Measurements from ENCODE around the gene MED1.
"Not testable (repeated sequence)": the region's sequence is repeated elsewhere in the genome, so short reads cannot be mapped to it uniquely, and the experiment has no call there.

MED1 gene, protein sequence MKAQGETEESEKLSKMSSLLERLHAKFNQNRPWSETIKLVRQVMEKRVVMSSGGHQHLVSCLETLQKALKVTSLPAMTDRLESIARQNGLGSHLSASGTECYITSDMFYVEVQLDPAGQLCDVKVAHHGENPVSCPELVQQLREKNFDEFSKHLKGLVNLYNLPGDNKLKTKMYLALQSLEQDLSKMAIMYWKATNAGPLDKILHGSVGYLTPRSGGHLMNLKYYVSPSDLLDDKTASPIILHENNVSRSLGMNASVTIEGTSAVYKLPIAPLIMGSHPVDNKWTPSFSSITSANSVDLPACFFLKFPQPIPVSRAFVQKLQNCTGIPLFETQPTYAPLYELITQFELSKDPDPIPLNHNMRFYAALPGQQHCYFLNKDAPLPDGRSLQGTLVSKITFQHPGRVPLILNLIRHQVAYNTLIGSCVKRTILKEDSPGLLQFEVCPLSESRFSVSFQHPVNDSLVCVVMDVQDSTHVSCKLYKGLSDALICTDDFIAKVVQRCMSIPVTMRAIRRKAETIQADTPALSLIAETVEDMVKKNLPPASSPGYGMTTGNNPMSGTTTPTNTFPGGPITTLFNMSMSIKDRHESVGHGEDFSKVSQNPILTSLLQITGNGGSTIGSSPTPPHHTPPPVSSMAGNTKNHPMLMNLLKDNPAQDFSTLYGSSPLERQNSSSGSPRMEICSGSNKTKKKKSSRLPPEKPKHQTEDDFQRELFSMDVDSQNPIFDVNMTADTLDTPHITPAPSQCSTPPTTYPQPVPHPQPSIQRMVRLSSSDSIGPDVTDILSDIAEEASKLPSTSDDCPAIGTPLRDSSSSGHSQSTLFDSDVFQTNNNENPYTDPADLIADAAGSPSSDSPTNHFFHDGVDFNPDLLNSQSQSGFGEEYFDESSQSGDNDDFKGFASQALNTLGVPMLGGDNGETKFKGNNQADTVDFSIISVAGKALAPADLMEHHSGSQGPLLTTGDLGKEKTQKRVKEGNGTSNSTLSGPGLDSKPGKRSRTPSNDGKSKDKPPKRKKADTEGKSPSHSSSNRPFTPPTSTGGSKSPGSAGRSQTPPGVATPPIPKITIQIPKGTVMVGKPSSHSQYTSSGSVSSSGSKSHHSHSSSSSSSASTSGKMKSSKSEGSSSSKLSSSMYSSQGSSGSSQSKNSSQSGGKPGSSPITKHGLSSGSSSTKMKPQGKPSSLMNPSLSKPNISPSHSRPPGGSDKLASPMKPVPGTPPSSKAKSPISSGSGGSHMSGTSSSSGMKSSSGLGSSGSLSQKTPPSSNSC (N-terminal part only)

DNA sequence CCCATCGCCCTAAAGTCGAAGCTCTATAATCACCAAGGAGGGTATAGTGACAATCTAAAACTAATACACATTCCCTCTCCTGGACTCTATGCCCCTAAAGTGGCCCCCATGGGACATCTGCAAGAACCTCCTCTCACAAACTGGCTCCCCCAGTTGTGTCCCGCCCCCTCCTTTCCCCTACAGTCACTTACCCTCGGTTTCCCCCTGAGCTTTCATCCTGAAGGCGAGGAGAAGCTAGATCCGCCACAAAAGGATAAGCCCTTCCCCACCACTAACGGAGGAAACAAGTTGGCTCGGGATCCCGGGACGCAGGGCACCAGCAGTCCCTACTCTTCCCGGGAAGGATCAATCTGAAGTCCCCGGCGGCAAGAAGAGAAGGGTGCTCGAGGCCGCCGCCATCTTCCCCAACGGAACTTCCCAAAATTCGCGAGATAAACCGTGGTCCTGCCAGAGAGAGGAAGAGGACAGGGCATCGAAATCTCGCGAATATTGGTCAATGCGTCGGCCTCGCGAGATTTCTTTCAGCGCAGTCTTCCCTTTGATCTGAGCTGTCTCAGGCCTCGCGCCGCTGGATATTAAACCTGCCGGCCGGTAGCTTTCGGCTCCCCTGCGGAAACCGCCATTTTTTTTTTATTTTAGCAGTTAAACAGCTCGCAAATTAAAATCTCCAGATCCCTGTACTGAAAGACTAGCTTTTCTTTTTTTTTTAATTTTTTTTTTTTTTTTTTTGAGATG, at the start of gene MED1:
MED1 (minus strand) TSS at position 417 of the 735 bp plus-strand sequence; CDS start at position 216, 201 bp downstream.
- Histone ChIP-seq H3K4me3 (ENCODE audit: low read depth in 1 of 2, low read length in 2 of 2) (peak within 1 kb of the TSS; percentile 74 to 93), H3K9ac (ENCODE audit: low read length) (peak within 1 kb of the TSS; percentile 80), H3K9me3 (ENCODE audit: low read length) (no peaks in the 10 kb centered on the region), H3K27ac (ENCODE audit: low read depth, low read length) (peak within 1 kb of the TSS; percentile 93), H3K27me3 (ENCODE audit: control insufficient read depth in 1 of 2, insufficient read depth in 2 of 2, low read length in 2 of 2) (no peaks in the 10 kb centered on the region), H3K36me3 (ENCODE audit: insufficient read depth, low read length) (no peaks in the 10 kb centered on the region), H3K4me1 (ENCODE audit: insufficient read depth, low read length) (peaks cover 5% of the 10 kb centered on the region)

DNA sequence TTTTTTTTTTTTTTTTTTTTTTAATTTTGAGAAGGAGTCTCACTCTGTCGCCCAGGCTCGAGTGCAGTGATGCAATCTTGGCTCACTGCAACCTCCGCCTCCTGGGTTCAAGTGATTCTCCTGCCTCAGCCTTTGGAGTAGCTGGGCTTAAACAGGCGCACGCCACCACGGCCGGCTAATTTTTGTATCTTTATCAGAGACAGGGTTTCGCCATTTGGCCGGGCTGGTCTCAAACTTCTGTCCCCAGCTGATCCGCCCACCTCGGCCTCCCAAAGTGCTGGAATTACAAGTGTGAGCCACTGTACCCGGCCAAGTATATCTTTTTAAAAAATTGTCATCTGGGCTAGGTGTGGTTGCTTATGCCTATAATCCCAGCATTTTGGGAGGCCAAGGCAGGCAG, 45.9 kb upstream of the MED1 start:
- not testable (repeated sequence) for H3K4me1 ChIP-seq (ENCODE audit: insufficient read depth, low read length); H3K4me3 ChIP-seq (ENCODE audit: low read depth in 1 of 2, low read length in 2 of 2); H3K27me3 ChIP-seq (ENCODE audit: control insufficient read depth in 1 of 2, insufficient read depth in 2 of 2, low read length in 2 of 2); H3K27ac ChIP-seq (ENCODE audit: low read depth, low read length); H3K9me3 ChIP-seq (ENCODE audit: low read length); H3K9ac ChIP-seq (ENCODE audit: low read length)
- H3K36me3 ChIP-seq (ENCODE audit: insufficient read depth, low read length), result peaks cover 52% of the 10 kb centered on the region

DNA sequence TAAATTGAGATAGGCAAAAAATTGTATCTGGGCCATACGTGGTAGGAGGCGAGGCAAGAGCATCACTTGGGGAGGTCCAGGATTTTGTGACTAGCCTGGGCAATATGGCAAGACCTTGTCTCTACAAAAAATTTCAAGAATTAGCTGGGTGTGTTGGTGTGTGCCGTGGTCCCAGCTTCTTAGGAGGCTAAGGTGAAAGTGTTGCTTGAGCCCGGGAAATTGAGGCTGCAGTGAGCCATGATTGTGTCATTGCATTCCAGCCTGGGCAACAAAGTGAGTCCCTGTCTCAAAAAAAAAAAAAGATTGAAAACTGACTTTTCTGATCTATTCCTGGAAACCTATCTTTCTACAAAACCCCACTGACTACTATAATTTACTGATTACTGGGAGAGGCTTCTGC, 36.9 kb upstream of the MED1 start:
- Histone ChIP-seq H3K9me3 (ENCODE audit: low read length) (no peaks in the 10 kb centered on the region), H3K27ac (ENCODE audit: low read depth, low read length) (no peak overlapping the region), H3K36me3 (ENCODE audit: insufficient read depth, low read length) (peaks cover 19% of the 10 kb centered on the region), H3K27me3 (ENCODE audit: control insufficient read depth in 1 of 2, insufficient read depth in 2 of 2, low read length in 2 of 2) (no peaks in the 10 kb centered on the region), H3K9ac (ENCODE audit: low read length) (no peak overlapping the region), H3K4me1 (ENCODE audit: insufficient read depth, low read length) (no peaks in the 10 kb centered on the region), H3K4me3 (ENCODE audit: low read depth in 1 of 2, low read length in 2 of 2) (no peak overlapping the region)

DNA sequence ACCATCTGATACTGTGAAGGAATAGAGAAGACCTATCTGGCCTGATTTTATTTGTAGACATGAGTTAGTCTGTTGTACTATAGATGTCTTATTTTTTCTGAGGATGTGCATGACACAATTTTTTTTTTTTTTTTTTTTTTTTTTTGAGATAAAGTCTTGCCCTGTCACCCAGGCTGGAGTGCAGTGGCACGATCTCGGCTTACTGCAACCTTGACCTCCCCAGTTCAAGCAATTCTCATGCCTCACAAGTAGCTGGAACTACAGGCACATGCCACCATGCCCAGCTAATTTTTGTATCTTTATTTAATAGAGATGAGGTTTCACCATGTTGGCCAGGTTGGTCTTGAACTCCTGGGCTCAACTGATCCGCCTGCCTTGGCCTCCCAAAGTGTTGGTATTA, 36.4 kb upstream of the MED1 start:
- H3K9me3 ChIP-seq (ENCODE audit: low read length); H3K27ac ChIP-seq (ENCODE audit: low read depth, low read length); H3K27me3 ChIP-seq (ENCODE audit: control insufficient read depth in 1 of 2, insufficient read depth in 2 of 2, low read length in 2 of 2); H3K4me1 ChIP-seq (ENCODE audit: insufficient read depth, low read length); H3K4me3 ChIP-seq (ENCODE audit: low read depth in 1 of 2, low read length in 2 of 2); H3K9ac ChIP-seq (ENCODE audit: low read length): not testable (repeated sequence)
- peaks cover 14% of the 10 kb centered on the region for H3K36me3 ChIP-seq (ENCODE audit: insufficient read depth, low read length)

DNA sequence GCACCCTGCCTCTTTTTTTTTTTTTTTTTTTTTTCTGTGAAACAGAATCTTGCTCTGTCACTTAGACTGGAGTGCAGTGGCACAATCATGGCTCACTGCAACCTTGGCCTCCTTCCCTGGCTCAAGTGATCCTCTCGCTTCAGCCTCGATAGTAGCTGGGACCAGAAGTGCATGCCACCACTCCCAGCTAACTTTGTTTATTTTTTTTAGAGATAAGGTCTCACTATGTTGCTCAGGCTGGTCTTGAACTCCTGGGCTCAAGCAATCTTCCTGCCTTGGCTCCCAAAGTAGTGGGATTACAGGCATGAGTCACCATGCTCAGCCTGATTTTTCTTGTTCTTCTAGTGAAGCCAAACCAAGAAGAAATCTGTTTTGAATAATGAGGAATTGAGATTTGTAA, 35.2 kb upstream of the MED1 start:
- H3K27me3 ChIP-seq (ENCODE audit: control insufficient read depth in 1 of 2, insufficient read depth in 2 of 2, low read length in 2 of 2), result no peaks in the 10 kb centered on the region
- H3K9me3 ChIP-seq (ENCODE audit: low read length), result no peaks in the 10 kb centered on the region
- no peak overlapping the region for H3K9ac ChIP-seq (ENCODE audit: low read length)
- no peak overlapping the region for H3K27ac ChIP-seq (ENCODE audit: low read depth, low read length)
- peaks cover 8% of the 10 kb centered on the region for H3K36me3 ChIP-seq (ENCODE audit: insufficient read depth, low read length)
- no peaks in the 10 kb centered on the region for H3K4me1 ChIP-seq (ENCODE audit: insufficient read depth, low read length)
- H3K4me3 ChIP-seq (ENCODE audit: low read depth in 1 of 2, low read length in 2 of 2), result no peak overlapping the region

DNA sequence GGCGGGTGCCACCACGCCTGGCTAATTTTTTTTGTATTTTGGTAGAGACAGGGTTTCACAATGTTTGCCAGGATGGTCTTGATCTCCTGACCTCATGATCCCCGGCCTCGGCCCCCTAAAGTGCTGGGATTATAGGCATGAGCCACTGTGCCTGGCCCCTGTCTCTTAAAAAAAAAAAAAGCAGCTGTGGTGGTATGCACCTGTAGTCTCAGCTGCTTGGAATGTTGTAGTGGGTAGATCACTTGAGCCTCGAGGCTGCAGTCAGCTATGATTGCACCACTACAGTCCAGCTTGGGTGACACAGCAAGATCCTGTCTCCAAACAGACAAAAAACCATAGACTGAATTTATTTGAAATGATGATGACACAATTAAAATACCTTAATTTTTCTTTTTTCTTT, 34.5 kb upstream of the MED1 start:
- Histone ChIP-seq H3K36me3 (ENCODE audit: insufficient read depth, low read length) (peaks cover under 1% of the 10 kb centered on the region), H3K9ac (ENCODE audit: low read length) (no peak overlapping the region), H3K4me1 (ENCODE audit: insufficient read depth, low read length) (no peaks in the 10 kb centered on the region), H3K27me3 (ENCODE audit: control insufficient read depth in 1 of 2, insufficient read depth in 2 of 2, low read length in 2 of 2) (no peaks in the 10 kb centered on the region), H3K9me3 (ENCODE audit: low read length) (no peaks in the 10 kb centered on the region), H3K27ac (ENCODE audit: low read depth, low read length) (no peak overlapping the region), H3K4me3 (ENCODE audit: low read depth in 1 of 2, low read length in 2 of 2) (no peak overlapping the region)

DNA sequence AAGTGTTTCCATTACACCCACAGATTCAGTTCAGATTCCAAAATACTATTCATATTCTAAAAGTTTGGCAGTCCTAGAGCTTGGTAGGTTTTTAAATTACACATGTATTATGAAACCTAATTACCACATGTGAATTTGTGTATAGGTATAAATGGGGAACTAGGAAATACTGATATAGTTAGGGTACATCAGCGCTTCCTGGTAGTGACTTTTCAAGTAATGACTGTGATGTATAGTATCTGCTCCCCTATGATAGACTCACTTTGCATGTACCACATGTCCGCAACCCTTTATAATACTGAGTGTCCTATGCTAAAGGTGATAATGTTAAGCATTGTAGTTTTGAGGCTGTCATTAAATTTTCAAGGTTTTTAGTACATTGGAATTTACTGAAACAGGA, 33.1 kb upstream of the MED1 start:
- no peaks in the 10 kb centered on the region for H3K9me3 ChIP-seq (ENCODE audit: low read length)
- no peaks in the 10 kb centered on the region for H3K36me3 ChIP-seq (ENCODE audit: insufficient read depth, low read length)
- no peak overlapping the region for H3K9ac ChIP-seq (ENCODE audit: low read length)

DNA sequence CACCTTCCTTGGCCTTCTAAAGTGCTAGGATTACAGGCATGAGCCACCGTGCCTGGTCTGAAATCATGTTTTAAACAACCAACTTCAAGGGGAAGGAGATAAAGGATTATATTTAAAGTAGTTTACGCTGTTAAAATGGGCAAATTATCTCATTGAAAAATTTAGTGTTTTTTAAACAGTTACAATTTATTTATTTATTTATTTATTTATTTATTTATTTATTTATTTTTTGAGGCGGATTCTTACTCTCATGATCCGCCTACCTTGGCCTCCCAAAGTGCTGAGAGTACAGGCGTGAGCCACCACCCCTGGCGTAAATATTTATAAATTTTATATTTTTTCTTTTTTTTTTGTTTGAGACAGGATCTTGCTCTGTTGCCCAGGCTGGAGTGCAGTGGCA, 32.4 kb upstream of the MED1 start:
- Histone ChIP-seq H3K9ac (ENCODE audit: low read length) (no peak overlapping the region), H3K9me3 (ENCODE audit: low read length) (no peaks in the 10 kb centered on the region), H3K27ac (ENCODE audit: low read depth, low read length) (no peak overlapping the region), H3K36me3 (ENCODE audit: insufficient read depth, low read length) (no peaks in the 10 kb centered on the region), H3K4me1 (ENCODE audit: insufficient read depth, low read length) (no peaks in the 10 kb centered on the region), H3K4me3 (ENCODE audit: low read depth in 1 of 2, low read length in 2 of 2) (no peak overlapping the region), H3K27me3 (ENCODE audit: control insufficient read depth in 1 of 2, insufficient read depth in 2 of 2, low read length in 2 of 2) (no peaks in the 10 kb centered on the region)

More for the DNA sequence above, 33.1 kb upstream of the MED1 start:
- H3K27me3 ChIP-seq (ENCODE audit: control insufficient read depth in 1 of 2, insufficient read depth in 2 of 2, low read length in 2 of 2), result no peaks in the 10 kb centered on the region
- H3K4me3 ChIP-seq (ENCODE audit: low read depth in 1 of 2, low read length in 2 of 2), result no peak overlapping the region
- H3K4me1 ChIP-seq (ENCODE audit: insufficient read depth, low read length), result no peaks in the 10 kb centered on the region
- no peak overlapping the region for H3K27ac ChIP-seq (ENCODE audit: low read depth, low read length)

DNA sequence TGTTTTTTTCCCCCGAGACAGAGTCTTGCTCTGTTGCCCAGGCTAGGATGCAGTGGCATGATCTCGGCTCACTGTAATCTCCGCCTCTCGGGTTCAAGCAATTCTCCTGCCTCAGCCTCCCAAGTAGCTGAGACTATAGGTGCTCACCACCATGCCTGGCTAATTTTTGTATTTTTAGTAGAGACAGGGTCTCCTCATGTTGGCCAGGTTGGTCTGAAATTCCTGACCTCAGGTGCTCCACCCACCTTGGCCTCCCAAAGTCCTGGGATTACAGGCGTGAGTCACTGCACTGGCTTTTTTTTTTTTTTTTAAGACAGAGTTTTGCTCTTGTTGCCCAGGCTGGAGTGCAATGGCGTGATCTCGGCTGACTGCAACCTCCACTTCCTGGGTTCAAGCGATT, 28.6 kb upstream of the MED1 start:
- not testable (repeated sequence) for H3K4me1 ChIP-seq (ENCODE audit: insufficient read depth, low read length); H3K4me3 ChIP-seq (ENCODE audit: low read depth in 1 of 2, low read length in 2 of 2); H3K9me3 ChIP-seq (ENCODE audit: low read length); H3K27ac ChIP-seq (ENCODE audit: low read depth, low read length); H3K9ac ChIP-seq (ENCODE audit: low read length); H3K36me3 ChIP-seq (ENCODE audit: insufficient read depth, low read length); H3K27me3 ChIP-seq (ENCODE audit: control insufficient read depth in 1 of 2, insufficient read depth in 2 of 2, low read length in 2 of 2)

DNA sequence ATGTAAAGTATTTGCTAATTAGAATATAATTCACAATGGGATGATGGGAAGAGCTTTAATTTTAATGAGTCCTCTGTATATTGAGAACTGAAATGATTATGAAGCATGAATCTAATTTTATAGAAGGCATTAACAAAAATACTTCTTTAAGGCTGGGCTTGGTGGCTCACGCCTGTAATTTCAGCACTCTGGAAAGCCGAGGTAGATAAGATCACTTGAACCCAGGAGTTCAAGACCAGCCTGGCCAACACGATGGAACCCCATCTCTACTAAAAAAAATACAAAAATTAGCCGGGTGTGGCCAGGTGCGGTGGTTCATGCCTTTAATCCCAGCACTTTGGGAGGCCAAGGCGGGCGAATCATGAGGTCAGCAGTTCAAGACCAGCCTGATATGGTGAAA, 22.2 kb upstream of the MED1 start:
- Histone ChIP-seq H3K36me3 (ENCODE audit: insufficient read depth, low read length) (peaks cover 26% of the 10 kb centered on the region), H3K9me3 (ENCODE audit: low read length) (no peaks in the 10 kb centered on the region), H3K9ac (ENCODE audit: low read length) (no peak overlapping the region), H3K27ac (ENCODE audit: low read depth, low read length) (no peak overlapping the region), H3K27me3 (ENCODE audit: control insufficient read depth in 1 of 2, insufficient read depth in 2 of 2, low read length in 2 of 2) (no peaks in the 10 kb centered on the region), H3K4me3 (ENCODE audit: low read depth in 1 of 2, low read length in 2 of 2) (no peak overlapping the region), H3K4me1 (ENCODE audit: insufficient read depth, low read length) (no peaks in the 10 kb centered on the region)

DNA sequence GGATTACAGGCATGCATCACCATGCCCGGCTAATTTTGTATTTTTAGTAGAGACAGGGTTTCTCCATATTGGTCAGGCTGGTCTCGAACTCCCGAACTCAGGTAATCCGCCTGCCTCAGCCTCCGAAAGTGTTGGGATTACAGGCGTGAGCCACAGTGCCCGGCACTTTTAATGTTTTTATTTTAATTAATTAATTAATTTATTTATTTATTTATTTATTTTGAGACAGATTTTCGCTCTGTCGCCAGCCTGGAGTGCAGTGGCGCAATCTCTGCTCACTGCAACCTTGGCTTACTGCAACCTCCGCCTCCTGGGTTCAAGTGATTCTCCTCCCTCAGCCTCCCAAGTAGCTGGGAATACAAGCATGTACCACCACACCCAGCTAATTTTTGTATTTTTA, 17.5 kb upstream of the MED1 start:
- peaks cover 22% of the 10 kb centered on the region for H3K36me3 ChIP-seq (ENCODE audit: insufficient read depth, low read length)
- peaks cover 13% of the 10 kb centered on the region for H3K4me1 ChIP-seq (ENCODE audit: insufficient read depth, low read length)
- H3K27me3 ChIP-seq (ENCODE audit: control insufficient read depth in 1 of 2, insufficient read depth in 2 of 2, low read length in 2 of 2); H3K4me3 ChIP-seq (ENCODE audit: low read depth in 1 of 2, low read length in 2 of 2); H3K27ac ChIP-seq (ENCODE audit: low read depth, low read length); H3K9me3 ChIP-seq (ENCODE audit: low read length); H3K9ac ChIP-seq (ENCODE audit: low read length): not testable (repeated sequence)

Measured in muscle layer of colon (tissue), 2 donors.